Left ventricle myocardium inferior (tissue), 1 donor: Measurements from ENCODE around the gene ADGRL1. TPM values are rescaled to one million over a fixed set of nuclear protein-coding genes. Genes with fewer than 3 reads are reported as not detected.

ENCODE experiments used
- DNase-seq: peaks from one replicate; pipeline ENCODE4 v3.0.0-alpha.2; 2020
- H3K27ac ChIP-seq: fragments of 200-600 bp; replicated peaks from 2 replicates; pipeline ENCODE4 v1.8.0; 2021
- H3K27me3 ChIP-seq: fragments of 200-600 bp; 2 replicates; pipeline ENCODE4 v1.8.0; 2021; ENCODE audit warnings: low read depth
- H3K36me3 ChIP-seq: fragments of 200-600 bp; 2 replicates; pipeline ENCODE4 v1.8.0; 2021
- H3K4me1 ChIP-seq: fragments of 200-600 bp; 2 replicates; pipeline ENCODE4 v1.8.0; 2021
- H3K4me3 ChIP-seq: fragments of 200-600 bp; 2 replicates; pipeline ENCODE4 v1.8.0; 2021; ENCODE audit warnings: mild to moderate bottlenecking, moderate library complexity
- H3K9me3 ChIP-seq: fragments of 200-600 bp; replicated peaks from 2 replicates; pipeline ENCODE4 v1.8.0; 2021
- CTCF ChIP-seq: fragments of 200-600 bp; IDR thresholded peaks from 2 replicates; pipeline ENCODE4 v1.8.0; 2021; ENCODE audit warnings: antibody characterized with exemption, mild to moderate bottlenecking, borderline replicate concordance
- intact Hi-C: fragments of 100-400 bp; cut with micrococcal nuclease; formaldehyde crosslinking; loops from one replicate; pipeline ENCODE4 v1.11.0; 2022
- total RNA-seq: library from RNA; stranded (reverse); fragmentation: NEBNext Ultra II Directional; extraction: Animal tissue kit (Norgen Biotek cat#: 25700); gene quantifications from one replicate; pipeline ENCODE4 v1.2.1, GENCODE V29; 2021
- donor health status: DM: no; HTN: yes; CAD: no; lungs with severe emphysema.

ADGRL1 gene
- total RNA-seq, 1 donor from 2014 or later, result 16.1 TPM

- Histone ChIP-seq H3K36me3 (peaks cover 100% of the 10 kb centered on the region), H3K9me3 (no peaks in the 10 kb centered on the region), H3K27me3 (no peaks in the 10 kb centered on the region), H3K27ac (peak overlapping the region; percentile 60), H3K4me3 (no peak overlapping the region), H3K4me1 (peaks cover 24% of the 10 kb centered on the region)
- DNase-seq, result no peak
- TF ChIP-seq CTCF, result no peak
- intact Hi-C loops, result no loop called here
Observed at GRCh38 chr19:14101003-14101545, 104.9 kb downstream of the ADGRL1 start.

Other genes with a start within 250 kb of the ADGRL1 start
- gene RFX1, start 199.8 kb downstream of the ADGRL1 start, total RNA-seq, result 15.2 TPM
- gene RLN3, start 178.0 kb downstream of the ADGRL1 start, total RNA-seq, result not detected
- gene IL27RA, start 174.4 kb downstream of the ADGRL1 start, total RNA-seq, result 4.0 TPM
- 0.38 TPM for gene PALM3, start 144.1 kb downstream of the ADGRL1 start, total RNA-seq
- 8.1 TPM for gene MISP3, start 133.4 kb downstream of the ADGRL1 start, total RNA-seq
- gene C19orf67, start 120.4 kb downstream of the ADGRL1 start, total RNA-seq, result not detected
- gene SAMD1, start 115.4 kb downstream of the ADGRL1 start, total RNA-seq, result 46.7 TPM
- gene PRKACA, start 88.4 kb downstream of the ADGRL1 start, total RNA-seq, result 465 TPM
- gene ASF1B, start 69.6 kb downstream of the ADGRL1 start, total RNA-seq, result 0.96 TPM
- gene ADGRE5, start 175.3 kb upstream of the ADGRL1 start, total RNA-seq, result 32.7 TPM
- 33.4 TPM for gene DDX39A, start 213.2 kb upstream of the ADGRL1 start, total RNA-seq
- gene PKN1, start 227.1 kb upstream of the ADGRL1 start, total RNA-seq, result 129 TPM